ENCODE results near the gene ERBIN.
"Not testable (repeated sequence)": the region's sequence is repeated elsewhere in the genome, so short reads cannot be mapped to it uniquely, and the experiment has no call there.

ERBIN gene

GRCh38 chr5:65961633-65962032, 35.3 kb downstream of the ERBIN start:
- DNase-seq (ENCODE audit: low read depth) = peak; percentile 7

- no peak for DNase-seq (ENCODE audit: low read depth)
These were observed 41.1 kb downstream of the ERBIN start for GRCh38 chr5:65967288-65968066.

- DNase-seq (ENCODE audit: low read depth) = no peak
These were observed 43.4 kb downstream of the ERBIN start for GRCh38 chr5:65969539-65970393.

- DNase-seq (ENCODE audit: low read depth) = no peak
These were observed 44.3 kb downstream of the ERBIN start for GRCh38 chr5:65970481-65971367.

GRCh38 chr5:65971643-65972042, 45.3 kb downstream of the ERBIN start:
- DNase-seq (ENCODE audit: low read depth) = no peak

GRCh38 chr5:65972896-65973295, 46.5 kb downstream of the ERBIN start:
- DNase-seq (ENCODE audit: low read depth) = not testable (repeated sequence)

- no peak for DNase-seq (ENCODE audit: low read depth)
These were observed 51.9 kb downstream of the ERBIN start for GRCh38 chr5:65978251-65978650.

- no peak for DNase-seq (ENCODE audit: low read depth)
These were observed 55.2 kb downstream of the ERBIN start for GRCh38 chr5:65981548-65981947.

- no peak for DNase-seq (ENCODE audit: low read depth)
These were observed 55.7 kb downstream of the ERBIN start for GRCh38 chr5:65981969-65982619.

- DNase-seq (ENCODE audit: low read depth) = no peak
These were observed 56.3 kb downstream of the ERBIN start for GRCh38 chr5:65982635-65983034.

- DNase-seq (ENCODE audit: low read depth) = no peak
These were observed 57.9 kb downstream of the ERBIN start for GRCh38 chr5:65984098-65984885.

GRCh38 chr5:65986050-65986451, 59.7 kb downstream of the ERBIN start:
- DNase-seq (ENCODE audit: low read depth) = no peak

- DNase-seq (ENCODE audit: low read depth) = no peak
These were observed 60.4 kb downstream of the ERBIN start for GRCh38 chr5:65986796-65987195.

GRCh38 chr5:65987982-65988381, 61.6 kb downstream of the ERBIN start:
- no peak for DNase-seq (ENCODE audit: low read depth)

- DNase-seq (ENCODE audit: low read depth) = no peak
These were observed 62.8 kb downstream of the ERBIN start for GRCh38 chr5:65989158-65989557.

GRCh38 chr5:65992630-65993029, 66.3 kb downstream of the ERBIN start:
- no peak for DNase-seq (ENCODE audit: low read depth)

- DNase-seq (ENCODE audit: low read depth) = no peak
These were observed 67.9 kb downstream of the ERBIN start for GRCh38 chr5:65994117-65994786.

- no peak for DNase-seq (ENCODE audit: low read depth)
These were observed 72.8 kb downstream of the ERBIN start for GRCh38 chr5:65999061-65999723.

GRCh38 chr5:66001952-66002351, 75.6 kb downstream of the ERBIN start:
- no peak for DNase-seq (ENCODE audit: low read depth)

- no peak for DNase-seq (ENCODE audit: low read depth)
These were observed 76.0 kb downstream of the ERBIN start for GRCh38 chr5:66002415-66002814.
